Ovary (tissue), 3 donors: ENCODE measurements around the gene QRICH1.

Source experiments
- EP300 ChIP-seq: sonication (generic); formaldehyde crosslinking; IDR thresholded peaks from one replicate; pipeline ENCODE4 v1.6.1; 2017; ENCODE audit warnings: antibody characterized with exemption
- POLR2A ChIP-seq: fragments of 450-650 bp; IDR thresholded peaks from one replicate; pipeline ENCODE4 v1.6.1; 2017; ENCODE audit warnings: antibody characterized with exemption, mild to moderate bottlenecking, moderate library complexity
- TF ChIP-seq, protein P1 (sequence below), 3 donors: fragments of 450-650 bp in 2 of 3; fragments of 200-600 bp in 1 of 3; IDR thresholded peaks; one replicate each; pipeline versions ENCODE4 v1.5.1 to v1.8.0; 2016 to 2022; ENCODE audit warnings: antibody characterized with exemption in 3 of 3, mild to moderate bottlenecking in 1 of 3
- donor health status: DM: no; HTN: no; CAD: no.

DNA sequence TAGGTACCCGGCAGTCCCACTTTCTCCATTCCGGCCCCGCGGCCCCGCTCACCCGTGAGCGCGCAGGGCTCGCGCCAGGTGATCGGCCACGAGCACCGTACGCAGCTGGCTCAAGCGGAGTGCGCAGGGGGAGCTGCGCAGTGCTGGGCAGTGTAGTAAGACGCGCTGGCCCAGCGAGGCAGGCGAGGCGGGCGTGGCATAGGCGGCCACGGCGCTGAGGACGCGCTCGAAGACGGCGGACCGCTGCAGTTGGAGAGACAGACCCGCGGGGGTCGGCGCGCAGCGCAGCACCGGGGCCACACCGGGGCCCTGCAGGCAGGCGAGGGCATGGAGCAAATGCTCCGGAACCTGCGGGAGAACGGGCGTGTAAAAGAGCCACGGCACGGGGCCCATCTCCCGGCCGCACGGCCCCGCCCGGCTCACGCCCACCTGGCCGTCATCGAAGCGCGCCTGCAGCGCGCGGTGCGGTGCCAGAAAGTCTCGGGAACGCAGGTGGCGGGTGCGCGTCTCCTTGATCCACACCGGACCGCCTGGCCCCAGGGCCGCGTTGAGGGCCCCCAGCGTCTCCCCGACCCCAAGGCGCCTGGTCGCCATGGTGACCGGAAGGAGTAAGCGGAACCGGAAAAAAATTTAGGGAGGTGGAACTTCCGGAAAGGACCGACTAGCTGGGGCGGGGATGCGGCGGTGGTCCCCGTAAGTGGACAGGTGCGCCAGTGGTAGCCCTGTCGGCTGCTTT is 75.7 kb downstream of the QRICH1 start, which contains the start of gene DALRD3:
- TF ChIP-seq EP300: no peak
- TF ChIP-seq, protein P1, sequence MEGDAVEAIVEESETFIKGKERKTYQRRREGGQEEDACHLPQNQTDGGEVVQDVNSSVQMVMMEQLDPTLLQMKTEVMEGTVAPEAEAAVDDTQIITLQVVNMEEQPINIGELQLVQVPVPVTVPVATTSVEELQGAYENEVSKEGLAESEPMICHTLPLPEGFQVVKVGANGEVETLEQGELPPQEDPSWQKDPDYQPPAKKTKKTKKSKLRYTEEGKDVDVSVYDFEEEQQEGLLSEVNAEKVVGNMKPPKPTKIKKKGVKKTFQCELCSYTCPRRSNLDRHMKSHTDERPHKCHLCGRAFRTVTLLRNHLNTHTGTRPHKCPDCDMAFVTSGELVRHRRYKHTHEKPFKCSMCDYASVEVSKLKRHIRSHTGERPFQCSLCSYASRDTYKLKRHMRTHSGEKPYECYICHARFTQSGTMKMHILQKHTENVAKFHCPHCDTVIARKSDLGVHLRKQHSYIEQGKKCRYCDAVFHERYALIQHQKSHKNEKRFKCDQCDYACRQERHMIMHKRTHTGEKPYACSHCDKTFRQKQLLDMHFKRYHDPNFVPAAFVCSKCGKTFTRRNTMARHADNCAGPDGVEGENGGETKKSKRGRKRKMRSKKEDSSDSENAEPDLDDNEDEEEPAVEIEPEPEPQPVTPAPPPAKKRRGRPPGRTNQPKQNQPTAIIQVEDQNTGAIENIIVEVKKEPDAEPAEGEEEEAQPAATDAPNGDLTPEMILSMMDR (IDR thresholded peaks at IDR 0.05): peak in 1 of 3 donors; percentile 5
- peak; percentile 52 for TF ChIP-seq POLR2A
